Endothelial cell of umbilical vein (primary cell): Measurements from ENCODE around the gene BBX.

Source experiments
- EZH2 ChIP-seq: IDR thresholded peaks from 2 replicates; pipeline ENCODE4 v1.6.1; 2012; ENCODE audit warnings: borderline replicate concordance, low read depth, mild to moderate bottlenecking, moderate library complexity, low read length, inconsistent platforms; ENCODE audit not compliant: severe bottlenecking
- FOS ChIP-seq: IDR thresholded peaks from 2 replicates; pipeline ENCODE4 v1.6.1; 2011; ENCODE audit warnings: mild to moderate bottlenecking, low read length, moderate library complexity, borderline replicate concordance; ENCODE audit not compliant: insufficient read depth
- GATA2 ChIP-seq: IDR thresholded peaks from 2 replicates; pipeline ENCODE4 v1.7.0; 2011; ENCODE audit warnings: low read depth, mild to moderate bottlenecking, moderate library complexity, mixed read lengths, low read length; ENCODE audit not compliant: insufficient read length, insufficient read depth
- JUN ChIP-seq: IDR thresholded peaks from 2 replicates; pipeline ENCODE4 v1.6.1; 2011; ENCODE audit warnings: borderline replicate concordance, low read depth; ENCODE audit not compliant: insufficient read length, insufficient read depth
- MYC ChIP-seq: IDR thresholded peaks from one replicate; pipeline ENCODE4 v1.6.1; 2011; ENCODE audit warnings: mild to moderate bottlenecking, low read depth, low read length
- POLR2A ChIP-seq: IDR thresholded peaks from 2 replicates; pipeline ENCODE4 v1.6.1; 2012; ENCODE audit warnings: low read depth, mild to moderate bottlenecking, control low read depth, low read length
- POLR2AphosphoS5 ChIP-seq: IDR thresholded peaks from 2 replicates; pipeline ENCODE4 v1.6.1; 2012; ENCODE audit warnings: low read depth, mild to moderate bottlenecking, control low read depth, low read length, moderate library complexity; ENCODE audit not compliant: insufficient read depth
- TF ChIP-seq, protein P1 (sequence below), 2 donors: IDR thresholded peaks; 1 replicate in 1 of 2; 2 replicates in 1 of 2; pipeline ENCODE4 v1.5.1; 2011; ENCODE audit warnings: low read length in 2 of 2, mild to moderate bottlenecking in 2 of 2, moderate library complexity in 2 of 2, control low read depth in 1 of 2, inconsistent platforms in 1 of 2, low read depth in 1 of 2; ENCODE audit not compliant: insufficient read depth in 1 of 2; ENCODE audit errors: extremely low read depth in 1 of 2
- TF ChIP-seq, protein P2 (sequence below): IDR thresholded peaks from 2 replicates; pipeline ENCODE4 v1.6.1; 2011; ENCODE audit not compliant: insufficient read depth, insufficient read length

DNA sequence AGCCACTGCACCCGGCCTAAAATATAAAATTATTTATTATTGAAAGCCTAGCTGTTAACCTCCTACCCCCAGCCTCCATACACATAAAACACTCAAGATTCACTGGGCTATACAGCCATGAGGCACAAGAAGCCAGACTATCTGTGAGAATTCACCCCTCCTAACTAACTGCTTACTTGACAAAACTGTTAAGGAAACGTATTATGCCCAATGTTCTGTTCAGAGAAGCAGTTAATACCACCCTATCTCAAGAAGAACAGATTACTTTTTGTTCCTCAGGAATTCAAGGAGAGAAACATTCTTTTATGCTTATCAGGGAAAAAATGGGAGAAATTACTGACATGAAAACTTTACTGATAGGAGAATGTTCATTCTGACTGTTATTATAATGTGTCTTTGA lies 144.1 kb downstream of the BBX start:
- TF ChIP-seq JUN, result no peak
- TF ChIP-seq, protein P1, sequence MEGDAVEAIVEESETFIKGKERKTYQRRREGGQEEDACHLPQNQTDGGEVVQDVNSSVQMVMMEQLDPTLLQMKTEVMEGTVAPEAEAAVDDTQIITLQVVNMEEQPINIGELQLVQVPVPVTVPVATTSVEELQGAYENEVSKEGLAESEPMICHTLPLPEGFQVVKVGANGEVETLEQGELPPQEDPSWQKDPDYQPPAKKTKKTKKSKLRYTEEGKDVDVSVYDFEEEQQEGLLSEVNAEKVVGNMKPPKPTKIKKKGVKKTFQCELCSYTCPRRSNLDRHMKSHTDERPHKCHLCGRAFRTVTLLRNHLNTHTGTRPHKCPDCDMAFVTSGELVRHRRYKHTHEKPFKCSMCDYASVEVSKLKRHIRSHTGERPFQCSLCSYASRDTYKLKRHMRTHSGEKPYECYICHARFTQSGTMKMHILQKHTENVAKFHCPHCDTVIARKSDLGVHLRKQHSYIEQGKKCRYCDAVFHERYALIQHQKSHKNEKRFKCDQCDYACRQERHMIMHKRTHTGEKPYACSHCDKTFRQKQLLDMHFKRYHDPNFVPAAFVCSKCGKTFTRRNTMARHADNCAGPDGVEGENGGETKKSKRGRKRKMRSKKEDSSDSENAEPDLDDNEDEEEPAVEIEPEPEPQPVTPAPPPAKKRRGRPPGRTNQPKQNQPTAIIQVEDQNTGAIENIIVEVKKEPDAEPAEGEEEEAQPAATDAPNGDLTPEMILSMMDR (IDR thresholded peaks at IDR 0.05; ENCODE audit: extremely low read depth in 1 of 2, insufficient read depth in 1 of 2, low read depth in 1 of 2, low read length in 2 of 2), result no peak
- no peak for TF ChIP-seq POLR2AphosphoS5
- no peak for TF ChIP-seq EZH2
- no peak for TF ChIP-seq GATA2
- TF ChIP-seq, protein P2, sequence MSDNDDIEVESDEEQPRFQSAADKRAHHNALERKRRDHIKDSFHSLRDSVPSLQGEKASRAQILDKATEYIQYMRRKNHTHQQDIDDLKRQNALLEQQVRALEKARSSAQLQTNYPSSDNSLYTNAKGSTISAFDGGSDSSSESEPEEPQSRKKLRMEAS, result no peak
- TF ChIP-seq POLR2A, result no peak
- TF ChIP-seq MYC, result no peak
- no peak for TF ChIP-seq FOS
